ENCODE results near the gene HNRNPUL2.
"Not testable (repeated sequence)": the region's sequence is repeated elsewhere in the genome, so short reads cannot be mapped to it uniquely, and the experiment has no call there.

Gene HNRNPUL2

DNA sequence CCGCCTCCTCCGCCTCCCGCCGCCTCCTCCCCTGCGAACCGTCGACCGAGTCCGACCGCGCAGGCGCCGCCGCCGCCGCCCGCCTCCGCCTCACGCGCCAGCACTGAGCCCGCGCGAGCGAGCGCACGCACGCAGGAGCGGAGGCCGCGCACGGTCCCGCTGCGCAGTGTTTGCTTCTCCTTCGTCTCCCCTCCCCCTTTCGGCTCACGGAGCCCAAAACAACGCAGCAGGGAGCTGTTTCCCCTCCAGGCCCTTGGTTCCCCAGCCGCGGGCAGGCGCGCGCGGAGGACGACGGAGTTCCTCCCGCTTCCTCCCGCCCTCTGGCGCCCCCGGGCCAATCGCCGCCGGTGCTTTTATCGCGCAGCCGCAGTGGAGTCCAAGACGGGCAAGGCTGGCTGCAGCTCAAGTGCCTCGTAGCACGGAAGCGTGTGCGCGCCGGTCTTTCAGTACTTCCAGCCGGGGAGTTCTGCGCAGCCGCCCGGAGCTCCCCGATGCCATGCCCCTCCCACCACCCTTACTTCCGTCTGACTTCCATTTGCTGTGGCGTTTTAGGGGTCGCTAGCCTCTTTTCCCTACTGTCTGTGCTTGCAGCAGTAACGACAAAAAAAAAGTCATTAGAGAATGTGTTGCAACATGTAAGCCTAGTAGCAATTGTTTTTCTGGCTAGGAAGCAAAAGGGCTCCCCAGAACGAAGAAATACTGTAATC lies at the start of gene HNRNPUL2:
Gene HNRNPUL2, minus strand, starts transcription at position 293 of the 707 bp plus-strand sequence. CDS start 301 bp downstream, outside the sequence.
- peak; percentile 98 for DNase-seq (ENCODE audit: low spot score)

DNA sequence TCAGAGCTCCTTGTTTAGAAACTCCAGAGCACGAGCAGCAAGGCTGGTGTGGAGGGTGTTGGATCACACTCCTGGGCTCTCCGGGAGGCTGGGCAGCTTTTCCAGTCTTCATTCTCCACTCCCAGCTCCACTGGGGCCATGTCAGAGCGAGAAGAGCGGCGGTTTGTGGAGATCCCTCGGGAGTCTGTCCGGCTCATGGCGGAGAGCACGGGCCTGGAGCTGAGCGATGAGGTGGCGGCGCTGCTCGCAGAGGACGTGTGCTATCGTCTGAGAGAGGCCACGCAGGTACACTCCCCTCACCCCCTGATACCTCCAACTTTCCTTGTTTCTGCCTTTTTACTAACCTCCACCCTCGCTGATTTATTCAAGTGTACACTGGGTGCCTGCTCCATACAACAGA lies 48.4 kb upstream of the HNRNPUL2 start:
- no peak for DNase-seq (ENCODE audit: low spot score)

DNA sequence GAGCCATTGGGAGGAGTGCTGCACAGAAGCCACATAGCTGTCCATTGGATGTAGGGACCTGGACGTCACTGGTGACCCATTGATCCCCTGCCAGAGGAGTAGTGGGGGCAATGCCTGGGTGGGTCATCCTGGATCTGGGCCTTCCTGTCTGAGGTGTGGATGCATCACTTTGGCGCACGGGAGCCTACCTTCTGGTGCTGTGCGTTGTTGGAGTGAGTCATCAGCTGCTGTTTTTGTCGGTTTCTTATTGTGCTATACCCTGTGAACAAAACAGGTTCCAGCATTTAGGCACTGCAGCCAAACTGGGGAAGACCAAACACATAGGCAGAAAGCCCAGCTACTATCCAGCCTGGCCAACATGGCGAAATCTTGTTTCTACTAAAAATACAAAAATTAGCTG lies 47.1 kb upstream of the HNRNPUL2 start:
- DNase-seq (ENCODE audit: low spot score) = no peak

GRCh38 chr11:62771144-62772021 lies 44.1 kb upstream of the HNRNPUL2 start, which contains the start of gene TAF6L:
TSS of gene TAF6L (plus strand) at chr11:62771396. CDS start at chr11:62775784, 4,388 bp downstream.
- DNase-seq (ENCODE audit: low spot score) = peak; percentile 97

DNA sequence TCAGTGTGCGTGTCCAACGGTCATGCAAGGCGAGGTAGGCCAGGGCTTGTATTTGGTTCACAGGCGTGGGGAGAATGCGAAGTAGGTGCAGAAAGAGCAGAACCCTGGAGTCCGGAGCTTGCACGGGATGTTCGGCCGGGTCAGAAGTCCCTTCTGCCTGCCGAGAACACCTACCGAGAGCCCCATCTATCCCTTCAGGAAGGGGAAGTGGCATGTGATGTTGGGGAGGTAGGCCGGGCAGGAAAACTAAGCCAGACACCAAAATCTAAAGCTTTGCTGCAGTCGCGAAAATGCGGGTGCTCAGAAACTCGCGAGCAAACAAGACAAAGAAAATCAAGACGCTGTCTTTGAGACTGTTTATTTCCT lies 43.5 kb upstream of the HNRNPUL2 start:
- no peak for DNase-seq (ENCODE audit: low spot score)

DNA sequence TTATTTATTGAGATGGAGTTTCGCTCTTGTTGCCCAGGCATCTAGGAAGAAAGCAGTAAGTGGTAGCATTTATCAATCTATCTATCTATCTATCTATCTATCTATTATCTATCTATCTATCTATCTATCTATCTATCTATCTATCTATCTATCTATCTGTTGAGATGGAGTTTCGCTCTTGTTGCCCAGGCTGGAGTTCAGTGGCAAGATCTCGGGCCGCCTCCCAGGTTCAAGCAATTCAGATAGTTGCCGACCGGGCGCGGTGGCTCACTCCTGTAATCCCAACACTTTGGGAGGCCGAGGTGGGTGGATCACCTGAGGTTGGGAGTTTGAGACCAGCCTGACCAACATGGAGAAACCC lies 33.6 kb upstream of the HNRNPUL2 start:
- not testable (repeated sequence) for DNase-seq (ENCODE audit: low spot score)

DNA sequence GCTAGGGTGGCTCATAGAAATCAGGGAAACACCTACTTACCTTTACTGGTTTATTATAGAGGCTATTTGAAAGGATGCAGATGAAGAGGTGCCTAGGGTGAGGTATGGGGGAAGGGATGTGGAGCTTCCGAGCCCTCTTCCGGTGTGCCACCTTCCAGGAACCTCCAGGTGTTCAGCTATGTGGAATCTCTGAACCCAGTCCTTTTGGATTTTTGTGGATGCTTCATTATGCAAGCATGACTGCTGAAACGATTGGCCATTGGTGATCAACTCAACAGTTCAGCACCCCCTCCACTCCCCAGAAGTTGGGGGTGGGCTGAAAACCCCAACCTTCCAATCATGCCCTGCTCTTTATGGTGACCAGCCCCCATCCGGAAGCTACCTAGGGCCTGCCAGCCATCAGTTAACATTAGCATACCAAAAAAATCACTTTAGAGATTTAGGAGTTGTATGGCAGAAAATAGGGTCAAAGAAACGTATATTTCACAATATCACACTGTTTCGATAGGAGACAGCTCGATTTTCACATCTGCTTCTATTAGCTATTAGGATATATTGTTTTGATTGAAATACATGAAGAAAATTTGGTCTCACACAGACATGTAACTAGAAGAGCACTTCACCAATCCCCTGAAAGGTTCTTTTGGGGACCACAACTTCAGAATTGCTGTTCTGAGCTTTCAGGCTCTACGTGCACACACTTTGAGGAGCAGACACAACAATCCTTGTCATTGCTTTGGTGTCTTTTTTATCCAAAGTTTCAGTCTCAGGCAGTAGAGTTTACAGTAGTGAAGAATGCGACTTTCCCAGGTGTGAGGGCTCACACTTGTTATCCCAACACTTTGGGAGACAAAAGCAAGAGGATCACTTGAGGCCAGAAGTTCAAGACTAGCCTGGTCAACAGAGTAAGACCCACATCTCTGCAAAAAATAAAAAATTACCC lies 30.9 kb upstream of the HNRNPUL2 start:
- DNase-seq (ENCODE audit: low spot score) = no peak

GRCh38 chr11:62755086-62755615 lies 27.9 kb upstream of the HNRNPUL2 start:
- no peak for DNase-seq (ENCODE audit: low spot score)

GRCh38 chr11:62753736-62754603 lies 26.7 kb upstream of the HNRNPUL2 start, which contains the start of gene ZBTB3:
TSS of gene ZBTB3 (minus strand) at chr11:62754160. CDS start at chr11:62753664, 496 bp downstream.
- peak; percentile 90 for DNase-seq (ENCODE audit: low spot score)

- DNase-seq (ENCODE audit: low spot score) = no peak
These were observed 25.9 kb upstream of the HNRNPUL2 start for GRCh38 chr11:62752994-62753735.

GRCh38 chr11:62752177-62752785 lies 25.0 kb upstream of the HNRNPUL2 start:
- no peak for DNase-seq (ENCODE audit: low spot score)

- not testable (repeated sequence) for DNase-seq (ENCODE audit: low spot score)
These were observed 22.7 kb upstream of the HNRNPUL2 start for GRCh38 chr11:62749931-62750330.

DNA sequence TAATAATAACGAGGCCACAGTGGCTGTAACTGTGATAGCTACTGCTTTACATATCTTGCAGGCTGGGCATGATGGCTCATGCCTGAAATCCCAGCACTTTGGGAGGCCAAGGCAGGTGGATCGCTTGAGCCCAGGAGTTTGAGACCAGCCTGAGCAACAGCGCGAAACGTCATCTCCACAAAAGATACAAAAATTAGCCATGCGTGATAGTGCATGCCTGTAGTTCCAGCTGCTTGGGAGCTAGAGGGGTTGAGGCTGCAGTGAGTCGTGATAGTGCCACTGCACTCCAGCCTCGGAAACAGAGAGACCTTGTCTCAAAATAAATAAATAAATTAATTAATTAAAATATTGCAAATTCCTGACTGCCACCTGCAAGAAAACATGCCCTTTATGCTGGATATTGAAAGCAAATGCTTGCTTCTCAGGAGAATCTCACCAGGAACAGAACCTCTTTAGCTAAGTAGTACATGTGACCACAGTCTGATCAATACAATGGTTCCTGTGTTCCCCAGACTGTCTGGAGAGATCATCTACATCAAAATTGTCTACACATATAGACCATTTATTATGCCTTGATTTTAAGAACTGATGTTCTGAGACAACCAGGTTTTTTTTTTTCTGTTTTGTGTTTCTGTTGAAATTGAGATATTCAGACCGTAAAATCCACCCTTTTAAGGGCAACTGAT lies 20.4 kb upstream of the HNRNPUL2 start:
- DNase-seq (ENCODE audit: low spot score) = no peak

- DNase-seq (ENCODE audit: low spot score) = no peak
These were observed 9.9 kb upstream of the HNRNPUL2 start for GRCh38 chr11:62737196-62737595.

DNA sequence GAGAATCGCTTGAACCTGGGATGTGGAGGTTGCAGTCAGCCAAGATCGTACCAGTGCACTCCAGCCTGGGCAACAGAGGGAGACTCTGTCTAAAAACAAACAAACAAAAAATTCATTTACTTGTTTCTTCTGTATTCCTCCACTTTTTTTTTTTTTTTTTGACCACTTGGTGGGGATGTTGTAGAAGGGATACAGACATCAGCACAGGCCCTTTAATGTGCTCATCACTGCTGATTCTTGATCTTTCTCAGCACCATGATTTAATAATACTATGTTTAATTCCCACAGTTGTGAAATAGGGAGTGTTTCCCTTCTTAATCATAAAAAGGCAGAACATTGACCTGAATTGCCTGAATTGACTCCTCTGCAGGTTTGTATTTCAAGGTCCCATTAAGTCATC lies 5.6 kb upstream of the HNRNPUL2 start:
- DNase-seq (ENCODE audit: low spot score) = no peak

DNA sequence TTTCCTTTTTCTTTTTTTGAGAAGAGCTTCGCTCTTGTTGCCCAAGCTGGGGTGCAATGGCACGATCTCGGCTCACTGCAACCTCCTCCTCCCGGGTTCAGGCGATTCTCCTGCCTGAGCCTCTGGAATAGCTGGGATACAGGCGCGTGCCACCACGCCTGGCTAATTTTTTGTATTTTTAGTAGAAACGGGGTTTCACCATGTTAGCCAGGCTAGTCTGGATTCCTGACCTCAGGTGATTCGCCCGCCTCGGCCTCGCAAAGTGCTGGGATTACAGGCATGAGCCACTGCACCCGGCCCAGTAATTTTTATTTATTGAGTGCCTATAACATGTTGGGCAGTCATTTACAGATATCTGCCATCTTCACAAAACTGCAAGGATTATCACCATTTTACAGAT lies 2.8 kb upstream of the HNRNPUL2 start:
- DNase-seq (ENCODE audit: low spot score) = not testable (repeated sequence)

- peak; percentile 78 for DNase-seq (ENCODE audit: low spot score)
These were observed 1.1 kb upstream of the HNRNPUL2 start, which contains the start of gene TTC9C for GRCh38 chr11:62728171-62728988. TSS of gene TTC9C (plus strand) at chr11:62728486. CDS start at chr11:62728849, 363 bp downstream.

- DNase-seq (ENCODE audit: low spot score) = peak; percentile 90
These were observed 564 bp upstream of the HNRNPUL2 start for GRCh38 chr11:62727872-62728170.
